Measurements from ENCODE around the gene KCNK18. TPM values are rescaled to one million over a fixed set of nuclear protein-coding genes. Genes with fewer than 3 reads are reported as not detected.

KCNK18 gene
- total RNA-seq, 1 experiment from 2014 or later: not detected

GRCh38 chr10:117170244-117170643, 27.0 kb upstream of the KCNK18 start:
- Histone ChIP-seq H3K56ac (ENCODE audit: insufficient read length, low read depth, low read length) (no peak overlapping the region), H3K4me1 (ENCODE audit: insufficient read depth, low read length) (no peaks in the 10 kb centered on the region), H3K4me2 (ENCODE audit: insufficient read depth, insufficient read length, low read length) (no peak overlapping the region), H4K5ac (ENCODE audit: insufficient read length, low read depth, low read length) (no peak overlapping the region), H3K23me2 (ENCODE audit: insufficient read length, low read depth, low read length, poor library complexity, severe bottlenecking) (peaks cover 15% of the 10 kb centered on the region), H3T11ph (ENCODE audit: low read length) (no peak overlapping the region), H4K20me1 (ENCODE audit: control insufficient read depth, insufficient read depth, insufficient read length) (no peaks in the 10 kb centered on the region), H2AFZ (ENCODE audit: low read length) (no peak overlapping the region), H3K4ac (ENCODE audit: low read depth, low read length) (no peak overlapping the region), H3K9me3 (ENCODE audit: control insufficient read depth, low read depth, low read length) (no peaks in the 10 kb centered on the region), H2BK5ac (ENCODE audit: insufficient read length, low read length) (no peak overlapping the region), H3K79me1 (ENCODE audit: insufficient read depth, low read depth, low read length, poor library complexity, severe bottlenecking) (no peaks in the 10 kb centered on the region), H3K79me2 (ENCODE audit: insufficient read depth, low read length) (no peaks in the 10 kb centered on the region), H3K23ac (ENCODE audit: insufficient read length, low read depth, low read length) (no peak overlapping the region), H2BK12ac (ENCODE audit: insufficient read length, low read depth, low read length) (no peak overlapping the region), H3K18ac (ENCODE audit: insufficient read length, low read depth, low read length) (no peak overlapping the region), H4K91ac (ENCODE audit: insufficient read length, low read depth, low read length) (no peak overlapping the region), H3K9ac (ENCODE audit: extremely low read depth, insufficient read length, low read length) (no peak overlapping the region), H3K27ac (ENCODE audit: insufficient read length, low read depth, low read length) (no peak overlapping the region), H3K14ac (ENCODE audit: insufficient read depth, low read length) (no peak overlapping the region), H2AK5ac (ENCODE audit: insufficient read length, low read length) (no peak overlapping the region), H4K8ac (replicated peaks; ENCODE audit: insufficient read length, low read depth, low read length) (no peak overlapping the region), H3K27me3 (ENCODE audit: insufficient read depth, low read length) (peaks cover 78% of the 10 kb centered on the region), H2BK20ac (ENCODE audit: low read depth, low read length, poor library complexity, severe bottlenecking) (no peak overlapping the region), H2BK15ac (ENCODE audit: low read depth, low read length) (no peak overlapping the region), H2BK120ac (ENCODE audit: low read depth, low read length, poor library complexity, severe bottlenecking) (no peak overlapping the region)
- WGBS (ENCODE audit: extremely low coverage, insufficient read length, low lambda C conversion rate): no CpG with 5 or more reads among the region's 6 CpGs
- H3K4me1 Mint-ChIP-seq: peaks cover 19 to 40% of the 10 kb centered on the region in 2 experiments
- no peaks in the 10 kb centered on the region; a peak in 1 of 5 replicates for H3K9me3 Mint-ChIP-seq
- no peak overlapping the region; a peak in 1 of 5 replicates for H3K4me3 Mint-ChIP-seq
- H3K27me3 Mint-ChIP-seq (ENCODE audit: low read depth): peaks cover 100% of the 10 kb centered on the region
- H3K27ac Mint-ChIP-seq: no peak overlapping the region
- H3K36me3 Mint-ChIP-seq (ENCODE audit: insufficient read depth in 1 of 3, low read depth in 3 of 3): no peaks in the 10 kb centered on the region; a peak in 1 of 7 replicates
- peak; percentile 40 for DNase-seq
- no peak for TF ChIP-seq CTCF (conservative IDR thresholded peaks at IDR 0.05)

Data from H9 (cell line).